GM18868 (cell line): Measurements from ENCODE around the gene TAF11L6.
"Not testable (repeated sequence)": the region's sequence is repeated elsewhere in the genome, so short reads cannot be mapped to it uniquely, and the experiment has no call there.

ENCODE experiments used
- ATAC-seq: cut with Tn5 transposase; IDR thresholded peaks from one replicate; pipeline ENCODE4 v1.9.1; 2021; ENCODE audit warnings: mild to moderate bottlenecking, moderate library complexity; ENCODE audit not compliant: unreplicated experiment

Gene TAF11L6

DNA sequence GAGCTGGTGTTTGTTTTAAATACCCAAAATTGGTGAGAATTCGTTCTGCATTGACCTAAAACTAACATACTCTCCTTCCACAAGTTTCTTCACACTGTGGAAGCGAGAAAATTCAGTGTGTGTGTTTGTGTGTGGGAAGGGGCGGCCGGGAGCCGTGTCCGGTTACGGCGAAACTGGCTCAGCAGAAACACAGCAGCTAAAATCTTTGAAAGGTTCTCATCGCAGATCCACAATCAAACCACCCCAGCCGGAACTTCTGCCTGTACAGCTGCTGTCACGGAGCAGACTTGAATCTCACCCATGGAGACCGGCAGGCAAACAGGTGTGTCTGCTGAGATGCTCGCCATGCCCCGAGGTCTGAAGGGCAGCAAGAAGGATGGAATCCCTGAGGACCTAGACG lies at the start of gene TAF11L6:
TSS of gene TAF11L6 (plus strand) at position 301 of the 400 bp plus-strand sequence.
- ATAC-seq, result not testable (repeated sequence)

GRCh38 chr5:17481378-17481777 lies 47.1 kb upstream of the TAF11L6 start:
- ATAC-seq, result no peak

GRCh38 chr5:17482790-17483189 lies 45.7 kb upstream of the TAF11L6 start:
- ATAC-seq, result no peak

- ATAC-seq, result not testable (repeated sequence)
Measured at GRCh38 chr5:17486464-17487173, 41.9 kb upstream of the TAF11L6 start.

GRCh38 chr5:17487174-17487512 lies 41.3 kb upstream of the TAF11L6 start:
- ATAC-seq, result no peak

GRCh38 chr5:17491257-17491656 lies 37.2 kb upstream of the TAF11L6 start:
- ATAC-seq, result not testable (repeated sequence)

DNA sequence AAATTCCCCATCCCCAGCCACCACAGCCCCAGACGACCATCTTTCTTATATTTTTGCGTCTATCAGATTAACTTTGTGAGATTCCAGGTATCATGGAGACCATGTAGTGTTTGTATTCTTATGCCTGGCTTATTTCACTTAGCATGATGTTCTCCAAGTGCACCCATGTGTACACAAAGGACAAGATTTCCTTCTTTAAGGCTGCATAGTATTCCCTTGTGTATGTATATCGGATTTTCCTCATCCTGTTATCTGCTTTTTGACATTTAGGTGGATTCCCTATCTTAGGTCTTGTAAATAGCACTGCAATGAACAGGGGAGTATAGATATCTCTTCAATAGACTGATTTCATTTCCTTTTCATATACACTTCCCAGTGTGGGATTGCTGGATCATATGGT lies 35.7 kb upstream of the TAF11L6 start:
- no peak for ATAC-seq

GRCh38 chr5:17497446-17497845 lies 31.0 kb upstream of the TAF11L6 start:
- ATAC-seq, result no peak

- not testable (repeated sequence) for ATAC-seq
Measured at GRCh38 chr5:17497931-17498330, 30.5 kb upstream of the TAF11L6 start, which contains the start of gene TAF11L2. TSS of gene TAF11L2 (plus strand) at chr5:17498231.

GRCh38 chr5:17511775-17512325 lies 16.6 kb upstream of the TAF11L6 start:
- no peak for ATAC-seq

- ATAC-seq, result not testable (repeated sequence)
Measured at GRCh38 chr5:17517526-17517925, 10.9 kb upstream of the TAF11L6 start.

GRCh38 chr5:17518067-17518466 lies 10.4 kb upstream of the TAF11L6 start, which contains the start of gene TAF11L3:
TSS of gene TAF11L3 (plus strand) at chr5:17518367.
- not testable (repeated sequence) for ATAC-seq

- ATAC-seq, result not testable (repeated sequence)
Measured at GRCh38 chr5:17519508-17519907, 9.0 kb upstream of the TAF11L6 start.

DNA sequence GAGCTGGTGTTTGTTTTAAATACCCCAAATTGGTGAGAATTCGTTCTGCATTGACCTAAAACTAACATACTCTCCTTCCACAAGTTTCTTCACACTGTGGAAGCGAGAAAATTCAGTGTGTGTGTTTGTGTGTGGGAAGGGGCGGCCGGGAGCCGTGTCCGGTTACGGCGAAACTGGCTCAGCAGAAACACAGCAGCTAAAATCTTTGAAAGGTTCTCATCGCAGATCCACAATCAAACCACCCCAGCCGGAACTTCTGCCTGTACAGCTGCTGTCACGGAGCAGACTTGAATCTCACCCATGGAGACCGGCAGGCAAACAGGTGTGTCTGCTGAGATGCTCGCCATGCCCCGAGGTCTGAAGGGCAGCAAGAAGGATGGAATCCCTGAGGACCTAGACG lies 7.0 kb upstream of the TAF11L6 start, which contains the start of gene TAF11L4:
TSS of gene TAF11L4 (plus strand) at position 301 of the 400 bp plus-strand sequence.
- ATAC-seq, result not testable (repeated sequence)

- ATAC-seq, result not testable (repeated sequence)
Measured at GRCh38 chr5:17524935-17525334, 3.5 kb upstream of the TAF11L6 start, which contains the start of gene TAF11L5. TSS of gene TAF11L5 (plus strand) at chr5:17525235.

DNA sequence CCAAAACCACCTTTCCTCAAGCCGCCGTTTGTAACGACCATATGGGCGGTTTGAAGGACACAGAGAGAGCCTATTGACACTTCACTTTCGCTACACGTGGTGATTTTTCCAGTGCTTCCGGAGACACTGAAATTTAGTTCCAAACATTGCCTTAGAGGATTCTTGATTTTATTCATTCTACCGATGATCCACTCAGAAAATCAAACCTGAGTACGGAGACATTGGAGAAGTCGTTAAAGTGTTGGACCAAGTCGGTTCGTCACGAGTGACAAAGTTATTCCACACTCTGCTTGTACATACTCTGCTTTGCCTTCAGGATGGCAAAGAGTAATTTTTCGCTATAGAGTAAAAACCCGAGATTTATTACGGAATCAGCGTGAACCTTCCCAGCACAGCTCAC lies 2.0 kb upstream of the TAF11L6 start:
- not testable (repeated sequence) for ATAC-seq
